Measurements from ENCODE around the gene NCS1.

Gene NCS1

GRCh38 chr9:130172161-130172857 lies at the start of gene NCS1:
Gene NCS1 (plus strand): TSS chr9:130172404. CDS start chr9:130172664, 260 bp downstream.
- in situ Hi-C loops (cut with HindIII; ENCODE audit: low sequenced_read_pairs): loop anchor here (5.0 kb wide), 1 partner anchor 55 kb away; no protein-coding TSS in a partner anchor

GRCh38 chr9:130122456-130122855 lies 49.7 kb upstream of the NCS1 start:
- in situ Hi-C loops (cut with HindIII; ENCODE audit: low sequenced_read_pairs): no loop called here

- in situ Hi-C loops (cut with HindIII; ENCODE audit: low sequenced_read_pairs): no loop called here
Measured at GRCh38 chr9:130124085-130124860, 47.9 kb upstream of the NCS1 start.

- in situ Hi-C loops (cut with HindIII; ENCODE audit: low sequenced_read_pairs): loop anchor here (5.0 kb wide), 1 partner anchor 50 kb away; no protein-coding TSS in a partner anchor
Measured at GRCh38 chr9:130126721-130127433, 45.3 kb upstream of the NCS1 start.

- in situ Hi-C loops (cut with HindIII; ENCODE audit: low sequenced_read_pairs): loop anchor here (5.0 kb wide), 1 partner anchor 49 kb away; no protein-coding TSS in a partner anchor
Measured at GRCh38 chr9:130128251-130128650, 44.0 kb upstream of the NCS1 start.

- in situ Hi-C loops (cut with HindIII; ENCODE audit: low sequenced_read_pairs): loop anchor here (5.0 kb wide), 1 partner anchor 48 kb away; no protein-coding TSS in a partner anchor
Measured at GRCh38 chr9:130128733-130129431, 43.3 kb upstream of the NCS1 start.

- in situ Hi-C loops (cut with HindIII; ENCODE audit: low sequenced_read_pairs): loop anchor here (5.0 kb wide), 1 partner anchor 48 kb away; no protein-coding TSS in a partner anchor
Measured at GRCh38 chr9:130129432-130130061, 42.7 kb upstream of the NCS1 start.

GRCh38 chr9:130132746-130133145 lies 39.5 kb upstream of the NCS1 start:
- in situ Hi-C loops (cut with HindIII; ENCODE audit: low sequenced_read_pairs): no loop called here

- in situ Hi-C loops (cut with HindIII; ENCODE audit: low sequenced_read_pairs): no loop called here
Measured at GRCh38 chr9:130137081-130137640, 35.0 kb upstream of the NCS1 start.

- in situ Hi-C loops (cut with HindIII; ENCODE audit: low sequenced_read_pairs): no loop called here
Measured at GRCh38 chr9:130137641-130138081, 34.5 kb upstream of the NCS1 start.

- in situ Hi-C loops (cut with HindIII; ENCODE audit: low sequenced_read_pairs): no loop called here
Measured at GRCh38 chr9:130138171-130138653, 34.0 kb upstream of the NCS1 start.

- in situ Hi-C loops (cut with HindIII; ENCODE audit: low sequenced_read_pairs): no loop called here
Measured at GRCh38 chr9:130138791-130139190, 33.4 kb upstream of the NCS1 start.

GRCh38 chr9:130139251-130139650 lies 33.0 kb upstream of the NCS1 start:
- in situ Hi-C loops (cut with HindIII; ENCODE audit: low sequenced_read_pairs): no loop called here

- in situ Hi-C loops (cut with HindIII; ENCODE audit: low sequenced_read_pairs): no loop called here
Measured at GRCh38 chr9:130140706-130141105, 31.5 kb upstream of the NCS1 start.

- in situ Hi-C loops (cut with HindIII; ENCODE audit: low sequenced_read_pairs): no loop called here
Measured at GRCh38 chr9:130142056-130142455, 30.1 kb upstream of the NCS1 start.

- in situ Hi-C loops (cut with HindIII; ENCODE audit: low sequenced_read_pairs): no loop called here
Measured at GRCh38 chr9:130142641-130143040, 29.6 kb upstream of the NCS1 start.

GRCh38 chr9:130143279-130143893 lies 28.8 kb upstream of the NCS1 start:
- in situ Hi-C loops (cut with HindIII; ENCODE audit: low sequenced_read_pairs): no loop called here

GRCh38 chr9:130143958-130144366 lies 28.2 kb upstream of the NCS1 start:
- in situ Hi-C loops (cut with HindIII; ENCODE audit: low sequenced_read_pairs): no loop called here

- in situ Hi-C loops (cut with HindIII; ENCODE audit: low sequenced_read_pairs): no loop called here
Measured at GRCh38 chr9:130144703-130145102, 27.5 kb upstream of the NCS1 start.

Measured in endothelial cell of hepatic sinusoid (primary cell).